Measurements from ENCODE around the gene NRIP3.

NRIP3 gene

GRCh38 chr11:9029422-9029821 lies 25.6 kb upstream of the NRIP3 start:
- no peak for TF ChIP-seq CTCF (conservative IDR thresholded peaks at IDR 0.05; ENCODE audit: low read depth, low read length)
- no peak overlapping the region for H3K4me3 ChIP-seq (ENCODE audit: low read length)
- no peak for DNase-seq (ENCODE audit: low read depth)

- DNase-seq (ENCODE audit: low read depth) = no peak
- no peak for TF ChIP-seq CTCF (conservative IDR thresholded peaks at IDR 0.05; ENCODE audit: low read depth, low read length)
- H3K4me3 ChIP-seq (ENCODE audit: low read length) = no peak overlapping the region
These were observed 24.8 kb upstream of the NRIP3 start for GRCh38 chr11:9028581-9028980.

GRCh38 chr11:9025101-9025850 lies 21.5 kb upstream of the NRIP3 start:
- DNase-seq (ENCODE audit: low read depth) = no peak
- H3K4me3 ChIP-seq (ENCODE audit: low read length) = no peak overlapping the region
- TF ChIP-seq CTCF (conservative IDR thresholded peaks at IDR 0.05; ENCODE audit: low read depth, low read length) = no peak

GRCh38 chr11:9022961-9023680 lies 19.3 kb upstream of the NRIP3 start:
- no peak for DNase-seq (ENCODE audit: low read depth)
- no peak for TF ChIP-seq CTCF (conservative IDR thresholded peaks at IDR 0.05; ENCODE audit: low read depth, low read length)
- no peak overlapping the region for H3K4me3 ChIP-seq (ENCODE audit: low read length)

- no peak for DNase-seq (ENCODE audit: low read depth)
- H3K4me3 ChIP-seq (ENCODE audit: low read length) = no peak overlapping the region
- TF ChIP-seq CTCF (conservative IDR thresholded peaks at IDR 0.05; ENCODE audit: low read depth, low read length) = no peak
These were observed 17.1 kb upstream of the NRIP3 start for GRCh38 chr11:9020916-9021315.

- no peak overlapping the region for H3K4me3 ChIP-seq (ENCODE audit: low read length)
- DNase-seq (ENCODE audit: low read depth) = no peak
These were observed 16.1 kb upstream of the NRIP3 start for GRCh38 chr11:9019861-9020260.

More at GRCh38 chr11:9019861-9020260, 16.1 kb upstream of the NRIP3 start:
- no peak for TF ChIP-seq CTCF (conservative IDR thresholded peaks at IDR 0.05; ENCODE audit: low read depth, low read length)
